GM10248 (cell line): Measurements from ENCODE around the gene SYNE2.

Experiments used
- CTCF ChIA-PET: fragments of 300-600 bp; sonication (Branson Sonifier 250); formaldehyde crosslinking; extraction: SDS; loops from one replicate; lab custom pipeline; 2021; ENCODE audit warnings: antibody characterized with exemption; lab: Yijun Ruan, JAX
- POLR2A ChIA-PET: fragments of 350-650 bp; sonication (Branson Sonifier 250); formaldehyde crosslinking; extraction: SDS; loops from one replicate; lab custom pipeline; 2020; ENCODE audit warnings: antibody characterized with exemption; lab: Yijun Ruan, JAX
- DNase-seq: peaks from one replicate; pipeline ENCODE4 v3.0.0; 2012; ENCODE audit errors: extremely low spot score
- TF ChIP-seq, protein P1 (sequence below): IDR thresholded peaks from 2 replicates; pipeline ENCODE4 v1.5.1; 2012; ENCODE audit warnings: mild to moderate bottlenecking, low read depth; ENCODE audit errors: extremely low read depth, missing control alignments, control extremely low read depth

The SYNE2 gene

DNA sequence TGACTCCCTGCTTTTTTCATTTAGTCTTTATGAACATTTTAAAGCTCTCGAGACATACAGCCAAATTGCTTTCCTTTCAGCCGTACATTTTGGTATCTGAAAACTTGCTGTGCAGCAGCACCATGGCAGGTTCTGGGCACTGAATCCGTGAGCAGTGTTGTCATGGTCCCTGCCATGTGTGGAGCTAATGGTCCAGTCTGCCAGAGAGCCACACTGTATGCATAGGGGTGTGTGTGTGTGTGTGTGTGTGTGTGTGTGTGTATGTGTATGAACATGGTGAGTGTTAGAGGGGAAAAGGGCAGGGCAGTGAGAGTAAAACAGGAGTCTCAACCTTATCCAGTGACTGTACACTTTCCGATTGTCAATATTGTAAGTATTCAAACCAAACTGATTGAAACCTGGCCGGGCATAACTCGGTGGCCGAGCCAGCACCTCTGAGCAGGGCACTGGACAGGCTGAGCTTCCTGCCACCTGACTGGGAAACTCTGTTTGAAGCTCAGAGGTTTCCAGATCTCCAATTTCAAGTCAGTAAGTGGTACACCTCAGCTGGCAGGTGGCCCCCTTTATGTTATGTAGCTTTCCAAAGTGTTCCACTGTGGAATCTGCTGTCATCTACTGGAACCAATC lies 331.4 kb downstream of the SYNE2 start:
- POLR2A ChIA-PET: no interaction called here
- CTCF ChIA-PET: interaction anchor here (0.9 to 1.3 kb wide), 2 partner anchors 8 to 42 kb away, joined by 3 to 4 read pairs; no protein-coding TSS in a partner anchor
- TF ChIP-seq, protein P1, sequence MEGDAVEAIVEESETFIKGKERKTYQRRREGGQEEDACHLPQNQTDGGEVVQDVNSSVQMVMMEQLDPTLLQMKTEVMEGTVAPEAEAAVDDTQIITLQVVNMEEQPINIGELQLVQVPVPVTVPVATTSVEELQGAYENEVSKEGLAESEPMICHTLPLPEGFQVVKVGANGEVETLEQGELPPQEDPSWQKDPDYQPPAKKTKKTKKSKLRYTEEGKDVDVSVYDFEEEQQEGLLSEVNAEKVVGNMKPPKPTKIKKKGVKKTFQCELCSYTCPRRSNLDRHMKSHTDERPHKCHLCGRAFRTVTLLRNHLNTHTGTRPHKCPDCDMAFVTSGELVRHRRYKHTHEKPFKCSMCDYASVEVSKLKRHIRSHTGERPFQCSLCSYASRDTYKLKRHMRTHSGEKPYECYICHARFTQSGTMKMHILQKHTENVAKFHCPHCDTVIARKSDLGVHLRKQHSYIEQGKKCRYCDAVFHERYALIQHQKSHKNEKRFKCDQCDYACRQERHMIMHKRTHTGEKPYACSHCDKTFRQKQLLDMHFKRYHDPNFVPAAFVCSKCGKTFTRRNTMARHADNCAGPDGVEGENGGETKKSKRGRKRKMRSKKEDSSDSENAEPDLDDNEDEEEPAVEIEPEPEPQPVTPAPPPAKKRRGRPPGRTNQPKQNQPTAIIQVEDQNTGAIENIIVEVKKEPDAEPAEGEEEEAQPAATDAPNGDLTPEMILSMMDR: no peak
- no peak for DNase-seq

DNA sequence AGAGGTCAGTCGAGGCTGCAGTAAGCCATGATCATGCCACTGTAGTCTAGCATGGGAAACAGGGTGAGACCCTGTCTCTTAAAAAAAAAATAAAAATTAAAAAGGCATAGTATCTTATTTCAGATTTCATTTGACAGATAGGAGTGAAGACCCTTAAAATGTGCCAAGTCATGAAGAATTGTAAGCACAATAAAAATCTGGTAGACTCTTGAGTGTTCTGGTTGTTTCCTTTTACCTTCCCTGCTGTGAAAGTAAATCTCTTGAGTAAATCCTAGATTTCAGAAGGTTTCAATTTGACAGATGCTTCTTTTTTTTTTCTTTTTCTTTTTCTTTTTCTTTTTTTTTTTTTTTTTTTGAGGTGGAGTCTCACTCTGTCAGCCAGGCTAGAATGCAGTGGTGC lies 332.4 kb downstream of the SYNE2 start:
- ChIA-PET POLR2A (no interaction called here), CTCF (no interaction called here)
- TF ChIP-seq, protein P1: no peak
- DNase-seq: no peak

DNA sequence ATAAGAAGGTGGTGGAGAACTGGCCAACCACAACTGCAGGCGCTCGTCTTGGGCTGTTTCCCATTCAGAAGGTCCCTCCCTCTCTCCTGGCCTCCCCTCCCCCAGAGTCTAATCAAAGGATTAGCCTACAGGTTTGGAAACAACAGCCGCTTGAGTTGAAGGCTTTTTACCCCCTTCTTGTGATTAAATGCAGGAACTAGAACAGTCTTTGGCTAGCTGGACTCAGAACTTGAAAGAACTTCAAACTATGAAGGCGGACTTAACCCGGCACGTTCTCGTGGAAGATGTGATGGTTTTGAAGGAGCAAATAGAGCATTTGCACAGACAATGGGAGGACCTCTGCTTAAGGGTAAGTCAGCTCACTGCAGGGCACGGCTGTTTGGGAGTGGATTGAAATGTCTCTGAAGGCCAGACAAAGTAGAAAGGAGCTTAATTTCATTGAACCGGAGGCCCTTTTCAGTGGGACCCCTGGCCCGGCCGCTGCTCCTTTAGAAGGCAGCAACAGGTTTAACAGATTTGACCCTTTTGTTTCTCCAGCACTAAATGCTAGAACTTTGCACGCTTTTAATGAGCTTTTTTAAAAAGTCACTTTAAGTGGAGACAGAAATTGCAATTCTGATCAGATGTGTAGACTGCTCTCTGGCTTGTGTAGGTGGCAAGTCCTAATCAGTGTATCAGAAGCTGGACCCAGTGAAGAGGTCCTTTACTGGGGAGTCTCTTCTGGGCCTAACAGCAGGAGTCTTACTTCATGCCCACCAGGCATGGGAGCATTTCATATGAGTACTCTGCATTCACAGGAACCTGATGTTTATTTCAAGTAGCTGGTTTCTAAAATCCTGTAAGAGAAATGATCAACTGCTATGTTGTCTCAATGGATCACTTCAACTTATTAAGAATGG lies 333.7 kb downstream of the SYNE2 start:
- no peak for DNase-seq
- ChIA-PET POLR2A (interaction anchor here (0.6 kb wide), 1 partner anchor 39 kb away, joined by 3 read pairs; no protein-coding TSS in a partner anchor), CTCF (interaction anchor here (1.4 kb wide), 1 partner anchor 49 kb away, joined by 6 read pairs; no protein-coding TSS in a partner anchor)
- TF ChIP-seq, protein P1: no peak

DNA sequence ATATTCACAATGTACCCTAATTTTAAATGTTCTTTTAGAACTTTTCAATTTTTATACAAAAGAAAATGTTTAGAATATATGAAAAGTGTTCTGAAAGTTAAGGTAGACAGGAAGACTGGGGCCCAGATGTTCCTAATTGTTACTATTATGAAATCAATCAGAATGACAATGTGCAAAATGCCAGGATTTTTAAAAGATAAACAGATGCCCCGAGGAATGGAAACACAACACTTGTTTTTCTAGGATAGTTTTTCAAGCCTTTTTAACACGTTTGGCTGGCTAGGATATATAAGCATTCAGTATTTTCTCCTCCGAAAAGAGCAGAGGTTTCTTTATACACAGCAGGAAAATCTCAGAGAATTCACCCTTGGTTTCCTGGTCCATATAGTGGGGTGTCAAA lies 334.5 kb downstream of the SYNE2 start:
- ChIA-PET POLR2A (interaction anchor here (0.6 kb wide), 1 partner anchor 39 kb away, joined by 3 read pairs; no protein-coding TSS in a partner anchor), CTCF (no interaction called here)
- TF ChIP-seq, protein P1: no peak
- DNase-seq: no peak

DNA sequence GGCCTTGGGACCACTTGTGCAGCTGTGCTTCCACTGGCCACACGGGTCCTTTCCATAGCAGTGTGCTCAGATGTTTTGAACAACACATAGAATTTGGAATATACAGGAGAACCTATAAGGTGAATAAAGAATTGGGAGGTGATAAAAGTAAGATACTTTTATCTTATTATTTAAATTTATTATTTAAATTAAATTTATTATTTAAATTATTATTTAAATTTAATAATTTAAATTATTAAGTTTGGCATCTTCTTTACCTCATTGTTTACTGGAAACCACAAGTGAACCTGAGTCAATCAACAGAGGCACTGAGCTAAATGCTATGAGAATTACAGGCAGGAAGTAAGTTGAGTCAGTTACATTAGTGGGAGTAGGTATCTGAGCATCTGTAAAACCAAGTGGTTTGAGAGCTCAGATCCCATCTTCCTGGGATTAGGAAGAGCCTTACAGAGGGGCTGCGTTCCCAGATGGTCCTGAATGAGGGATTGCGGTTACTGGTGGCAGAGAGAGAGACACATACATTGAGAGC lies 338.2 kb downstream of the SYNE2 start:
- ChIA-PET POLR2A (no interaction called here), CTCF (interaction anchor here (1.0 to 2.8 kb wide), 4 partner anchors 11 to 113 kb away, joined by 3 to 10 read pairs (median 4); no protein-coding TSS in a partner anchor)
- TF ChIP-seq, protein P1: no peak
- DNase-seq: no peak

DNA sequence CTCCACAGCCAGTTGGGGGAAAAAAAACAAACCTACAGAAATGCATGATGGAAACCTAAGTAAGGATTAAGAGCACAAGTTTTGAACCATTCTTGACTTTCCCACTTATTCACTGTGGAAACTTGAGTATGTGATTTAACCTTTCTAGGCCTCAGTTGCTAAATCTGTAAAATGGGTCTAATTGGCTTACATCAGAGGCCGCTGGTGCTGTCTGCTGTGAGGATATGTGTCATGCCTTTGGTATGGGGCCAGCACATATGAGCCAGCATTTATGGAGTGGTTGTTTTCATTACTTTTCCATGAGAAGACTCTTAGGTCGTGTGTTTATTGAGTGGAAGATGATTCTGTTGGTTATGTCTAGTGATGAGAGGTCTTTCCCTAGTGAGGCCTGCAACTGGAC lies 339.0 kb downstream of the SYNE2 start:
- TF ChIP-seq, protein P1: no peak
- ChIA-PET CTCF (interaction anchor here (1.0 to 2.8 kb wide), 4 partner anchors 8 to 112 kb away, joined by 4 to 10 read pairs (median 4); no protein-coding TSS in a partner anchor), POLR2A (no interaction called here)
- no peak for DNase-seq
